CD8-positive, alpha-beta memory T cell (primary cell): ENCODE results near the gene NAMPT. TPM values are rescaled to one million over a fixed set of nuclear protein-coding genes. Genes with fewer than 3 reads are reported as not detected.

Experiments
- CTCF ChIA-PET: fragments of 350-600 bp; sonication (Branson Sonifier 250); formaldehyde crosslinking; loops from one replicate; lab custom pipeline; 2021; ENCODE audit warnings: antibody characterized with exemption; lab: Charles Lee
- POLR2A ChIA-PET: fragments of 350-600 bp; sonication (Branson Sonifier 250); formaldehyde crosslinking; loops from one replicate; lab custom pipeline; 2021; ENCODE audit warnings: antibody characterized with exemption; lab: Charles Lee
- DNase-seq, 5 donors: peaks; one replicate each; pipeline versions ENCODE4 v3.0.0 to v3.0.0-alpha.2; 2020 to 2022; ENCODE audit warnings: mixed read lengths in 1 of 5
- H3K27ac ChIP-seq: one replicate; pipeline ENCODE4 v1.7.0; 2013; ENCODE audit warnings: low read depth, mild to moderate bottlenecking, low read length, moderate library complexity
- H3K27me3 ChIP-seq: 2 replicates; pipeline ENCODE4 v1.7.0; 2013; ENCODE audit warnings: low read length, mild to moderate bottlenecking; ENCODE audit not compliant: insufficient read depth, poor library complexity, severe bottlenecking
- H3K36me3 ChIP-seq: 2 replicates; pipeline ENCODE4 v1.7.0; 2013; ENCODE audit warnings: mild to moderate bottlenecking, low read length, moderate library complexity; ENCODE audit not compliant: insufficient read depth
- H3K4me1 ChIP-seq: 2 replicates; pipeline ENCODE4 v1.7.0; 2013; ENCODE audit warnings: mild to moderate bottlenecking, low read length, moderate library complexity; ENCODE audit not compliant: insufficient read depth
- H3K4me3 ChIP-seq: 2 replicates; pipeline ENCODE4 v1.7.0; 2013; ENCODE audit warnings: mild to moderate bottlenecking, low read length
- H3K9me3 ChIP-seq: 2 replicates; pipeline ENCODE4 v1.7.0; 2013; ENCODE audit warnings: mild to moderate bottlenecking, low read length
- H3K27ac Mint-ChIP-seq, 8 donors: one replicate each; pipeline ENCODE4 v1.8.0; 2020 to 2021; ENCODE audit warnings: mixed read lengths in 8 of 8, mild to moderate bottlenecking in 6 of 8, inconsistent platforms in 3 of 8, moderate library complexity in 3 of 8
- H3K27me3 Mint-ChIP-seq, 2 donors: one replicate each; pipeline ENCODE4 v1.8.0; 2020 to 2021; ENCODE audit warnings: mixed read lengths in 2 of 2, mild to moderate bottlenecking in 1 of 2, moderate library complexity in 1 of 2
- H3K36me3 Mint-ChIP-seq, 3 donors: one replicate each; pipeline ENCODE4 v1.8.0; 2020 to 2021; ENCODE audit warnings: mixed read lengths in 3 of 3, inconsistent platforms in 1 of 3, mild to moderate bottlenecking in 1 of 3
- H3K4me1 Mint-ChIP-seq, 3 donors: one replicate each; pipeline ENCODE4 v1.8.0; 2020 to 2021; ENCODE audit warnings: mixed read lengths in 3 of 3, inconsistent platforms in 1 of 3, mild to moderate bottlenecking in 1 of 3
- H3K4me3 Mint-ChIP-seq, 7 donors: one replicate each; pipeline ENCODE4 v1.8.0; 2020 to 2021; ENCODE audit warnings: mixed read lengths in 7 of 7, mild to moderate bottlenecking in 6 of 7, moderate library complexity in 4 of 7, inconsistent platforms in 2 of 7
- H3K9me3 Mint-ChIP-seq, 5 donors: one replicate each; pipeline ENCODE4 v1.8.0; 2020 to 2022; ENCODE audit warnings: mixed read lengths in 5 of 5, mild to moderate bottlenecking in 3 of 5, moderate library complexity in 2 of 5, inconsistent platforms in 1 of 5
- polyA plus RNA-seq: library from polyadenylated mRNA; unstranded; fragments of 300-500 nt; fragmentation: Illumina TruSeq; gene quantifications from one replicate; pipeline ENCODE4 v1.2.3, GENCODE V29; 2021
- total RNA-seq, 2 experiments: library from RNA; stranded (reverse); gene quantifications; one replicate each; pipeline ENCODE4 v1.2.3, GENCODE V29; 2021

Gene NAMPT
- total and polyA plus RNA-seq, 3 experiments from 2014 or later: 15.9 to 742 (median 723) TPM

GRCh38 chr7:106285051-106285854 lies 470 bp upstream of the NAMPT start:
- ChIA-PET POLR2A (interaction anchor here (1.2 kb wide), 2 partner anchors 883 to 1458 kb away, joined by 6 to 8 read pairs; partner anchors contain the start of genes CBLL1 and HBP1), CTCF (interaction anchor here (0.8 to 1.7 kb wide), 5 partner anchors 15 to 608 kb away, joined by 3 to 4 read pairs (median 4); no protein-coding TSS in a partner anchor)
- H3K36me3 Mint-ChIP-seq: peaks cover 0 to 7% (median 0%) of the 10 kb centered on the region in 3 donors
- H3K36me3 ChIP-seq: no peaks in the 10 kb centered on the region
- H3K4me1 Mint-ChIP-seq: peaks cover 19 to 37% (median 27%) of the 10 kb centered on the region in 3 donors
- H3K27me3 Mint-ChIP-seq: peaks cover 0 to 3% of the 10 kb centered on the region in 2 donors
- H3K4me3 ChIP-seq: peak overlapping the region; percentile 97
- H3K27me3 ChIP-seq: no peaks in the 10 kb centered on the region
- peak overlapping the region; percentile 93 to 99 (median 97) for H3K4me3 Mint-ChIP-seq
- peak overlapping the region; percentile 94 for H3K27ac ChIP-seq
- peak; percentile 93 to 100 (median 97) for DNase-seq
- no peaks in the 10 kb centered on the region for H3K9me3 ChIP-seq
- H3K4me1 ChIP-seq: peaks cover 22% of the 10 kb centered on the region
- H3K9me3 Mint-ChIP-seq: no peaks in the 10 kb centered on the region
- H3K27ac Mint-ChIP-seq: peak overlapping the region; percentile 87 to 99 (median 98)

- ChIA-PET POLR2A (interaction anchor here (1.2 kb wide), 2 partner anchors 885 to 1459 kb away, joined by 6 to 8 read pairs; partner anchors contain the start of genes CBLL1 and HBP1), CTCF (interaction anchor here (0.8 to 1.7 kb wide), 3 partner anchors 48 to 607 kb away, joined by 3 to 4 read pairs (median 4); no protein-coding TSS in a partner anchor)
- Mint-ChIP-seq H3K27me3 (peaks cover 0 to 3% of the 10 kb centered on the region in 2 donors), H3K4me1 (peaks cover 28 to 49% (median 39%) of the 10 kb centered on the region in 3 donors), H3K27ac (peak overlapping the region; percentile 80 to 99 (median 96)), H3K9me3 (no peaks in the 10 kb centered on the region), H3K36me3 (peaks cover 0 to 7% (median 0%) of the 10 kb centered on the region in 3 donors), H3K4me3 (peak overlapping the region; percentile 90 to 99 (median 97))
- peak in 4 of 5 donors; percentile 39 to 71 (median 46) for DNase-seq
- H3K27me3 ChIP-seq: no peaks in the 10 kb centered on the region
- peak overlapping the region; percentile 84 for H3K27ac ChIP-seq
- H3K36me3 ChIP-seq: no peaks in the 10 kb centered on the region
- H3K4me1 ChIP-seq: peaks cover 22% of the 10 kb centered on the region
- peak overlapping the region; percentile 81 for H3K4me3 ChIP-seq
- no peaks in the 10 kb centered on the region for H3K9me3 ChIP-seq
Measured at GRCh38 chr7:106283831-106284713, 711 bp downstream of the NAMPT start.

- H3K4me3 Mint-ChIP-seq: peak overlapping the region; percentile 85 to 95 (median 93)
- peaks cover 29 to 52% (median 39%) of the 10 kb centered on the region in 3 donors for H3K4me1 Mint-ChIP-seq
- Histone ChIP-seq H3K4me1 (peaks cover 22% of the 10 kb centered on the region), H3K27ac (peak overlapping the region; percentile 84), H3K9me3 (no peaks in the 10 kb centered on the region), H3K4me3 (peak overlapping the region; percentile 81), H3K27me3 (no peaks in the 10 kb centered on the region), H3K36me3 (no peaks in the 10 kb centered on the region)
- H3K9me3 Mint-ChIP-seq: no peaks in the 10 kb centered on the region
- ChIA-PET POLR2A (no interaction called here), CTCF (no interaction called here)
- H3K27ac Mint-ChIP-seq: peak overlapping the region; percentile 75 to 98 (median 94)
- H3K36me3 Mint-ChIP-seq: peaks cover 0 to 7% (median 0%) of the 10 kb centered on the region in 3 donors
- H3K27me3 Mint-ChIP-seq: peaks cover 0 to 3% of the 10 kb centered on the region in 2 donors
- no peak for DNase-seq
Measured at GRCh38 chr7:106283501-106283830, 1.3 kb downstream of the NAMPT start.

- POLR2A ChIA-PET: no interaction called here
- Histone ChIP-seq H3K36me3 (no peaks in the 10 kb centered on the region), H3K4me1 (peaks cover 22% of the 10 kb centered on the region), H3K4me3 (no peak overlapping the region), H3K27ac (peak overlapping the region; percentile 84), H3K9me3 (no peaks in the 10 kb centered on the region), H3K27me3 (no peaks in the 10 kb centered on the region)
- Mint-ChIP-seq H3K36me3 (peaks cover 0 to 7% (median 0%) of the 10 kb centered on the region in 3 donors), H3K9me3 (no peaks in the 10 kb centered on the region), H3K4me1 (peaks cover 30 to 52% (median 39%) of the 10 kb centered on the region in 3 donors), H3K27ac (no peak overlapping the region), H3K4me3 (peak overlapping the region in 1 of 7 donors; percentile 53), H3K27me3 (peaks cover 0 to 3% of the 10 kb centered on the region in 2 donors)
- no peak for DNase-seq
- CTCF ChIA-PET: no interaction called here
Measured at GRCh38 chr7:106282852-106283251, 1.9 kb downstream of the NAMPT start.

- no peaks in the 10 kb centered on the region for H3K9me3 Mint-ChIP-seq
- no peak overlapping the region for H3K27ac Mint-ChIP-seq
- no peaks in the 10 kb centered on the region for H3K36me3 ChIP-seq
- H3K27me3 Mint-ChIP-seq: peaks cover 0 to 3% of the 10 kb centered on the region in 2 donors
- POLR2A ChIA-PET: no interaction called here
- H3K4me3 Mint-ChIP-seq: peak overlapping the region in 1 of 7 donors; percentile 53
- peaks cover 30 to 53% (median 40%) of the 10 kb centered on the region in 3 donors for H3K4me1 Mint-ChIP-seq
- H3K9me3 ChIP-seq: no peaks in the 10 kb centered on the region
- H3K4me3 ChIP-seq: no peak overlapping the region
- no peak for DNase-seq
- CTCF ChIA-PET: no interaction called here
- H3K4me1 ChIP-seq: peaks cover 22% of the 10 kb centered on the region
- H3K36me3 Mint-ChIP-seq: peaks cover 0 to 8% (median under 1%) of the 10 kb centered on the region in 3 donors
- H3K27me3 ChIP-seq: no peaks in the 10 kb centered on the region
- H3K27ac ChIP-seq: peak overlapping the region; percentile 84
Measured at GRCh38 chr7:106282390-106282789, 2.4 kb downstream of the NAMPT start.

- ChIA-PET CTCF (no interaction called here), POLR2A (no interaction called here)
- Histone ChIP-seq H3K27me3 (no peaks in the 10 kb centered on the region), H3K36me3 (no peaks in the 10 kb centered on the region), H3K9me3 (no peaks in the 10 kb centered on the region), H3K4me1 (peaks cover 22% of the 10 kb centered on the region), H3K27ac (no peak overlapping the region), H3K4me3 (no peak overlapping the region)
- Mint-ChIP-seq H3K36me3 (peaks cover 0 to 13% (median 2%) of the 10 kb centered on the region in 3 donors), H3K4me3 (peak overlapping the region in 1 of 7 donors; percentile 53), H3K27me3 (peaks cover 0 to 3% of the 10 kb centered on the region in 2 donors), H3K9me3 (no peaks in the 10 kb centered on the region), H3K27ac (peak overlapping the region in 1 of 8 donors; percentile 17), H3K4me1 (peaks cover 30 to 55% (median 44%) of the 10 kb centered on the region in 3 donors)
- no peak for DNase-seq
Measured at GRCh38 chr7:106281585-106282318, 3.0 kb downstream of the NAMPT start.

GRCh38 chr7:106281127-106281526 lies 3.7 kb downstream of the NAMPT start:
- DNase-seq: no peak
- no peaks in the 10 kb centered on the region for H3K9me3 Mint-ChIP-seq
- peaks cover 28 to 54% (median 42%) of the 10 kb centered on the region in 3 donors for H3K4me1 Mint-ChIP-seq
- peak overlapping the region in 1 of 7 donors; percentile 39 for H3K4me3 Mint-ChIP-seq
- H3K9me3 ChIP-seq: no peaks in the 10 kb centered on the region
- H3K4me1 ChIP-seq: peaks cover 22% of the 10 kb centered on the region
- no peak overlapping the region for H3K27ac ChIP-seq
- H3K27me3 Mint-ChIP-seq: peaks cover 0 to 3% of the 10 kb centered on the region in 2 donors
- peaks cover 0 to 18% (median 2%) of the 10 kb centered on the region in 3 donors for H3K36me3 Mint-ChIP-seq
- CTCF ChIA-PET: no interaction called here
- H3K27me3 ChIP-seq: no peaks in the 10 kb centered on the region
- no peak overlapping the region for H3K27ac Mint-ChIP-seq
- H3K36me3 ChIP-seq: no peaks in the 10 kb centered on the region
- POLR2A ChIA-PET: no interaction called here
- no peak overlapping the region for H3K4me3 ChIP-seq
